Body of pancreas (tissue), 4 donors: ENCODE measurements around the gene ACVR2B.

Experiments
- CTCF ChIP-seq, 7 experiments: fragments of 450-650 bp in 4 of 7; fragments of 200-600 bp in 3 of 7; sonication (generic) in 3 of 7; IDR thresholded peaks; one replicate each; pipeline ENCODE4 v1.5.1; 2016 to 2019; ENCODE audit warnings: antibody characterized with exemption in 7 of 7
- POLR2A ChIP-seq, 3 donors: fragments of 450-650 bp; IDR thresholded peaks; one replicate each; pipeline ENCODE4 v1.6.1; 2016; ENCODE audit warnings: antibody characterized with exemption in 3 of 3, mild to moderate bottlenecking in 2 of 3

GRCh38 chr3:38491215-38491614, 37.5 kb downstream of the ACVR2B start:
- TF ChIP-seq CTCF (IDR thresholded peaks at IDR 0.05) (no peak), POLR2A (IDR thresholded peaks at IDR 0.05) (no peak)
